ENCODE measurements around the gene TRAF1.

The TRAF1 gene

GRCh38 chr9:120929229-120929791 is 2.7 kb upstream of the TRAF1 start:
- peaks cover 3 to 8% of the 10 kb centered on the region in 2 experiments for H3K4me1 ChIP-seq (ENCODE audit: control insufficient read depth in 1 of 2, insufficient read depth in 2 of 2, low read length in 2 of 2)
- H3K4me2 ChIP-seq (ENCODE audit: low read length): peak overlapping the region; percentile 97
- H2BK120ac ChIP-seq (ENCODE audit: insufficient read depth, low read length, poor library complexity): peak overlapping the region; percentile 44
- no peak overlapping the region for H3K23ac ChIP-seq (ENCODE audit: low read length)
- peak overlapping the region; percentile 3 for H3K4ac ChIP-seq (ENCODE audit: low read depth, low read length)
- H3K27ac ChIP-seq (ENCODE audit: low read depth, low read length): no peak overlapping the region
- peaks cover 5% of the 10 kb centered on the region for H3K27me3 ChIP-seq (ENCODE audit: insufficient read depth, low read length)
- no peak overlapping the region for H2BK5ac ChIP-seq (ENCODE audit: low read depth, low read length, poor library complexity)
- peak overlapping the region; percentile 75 for H3K4me3 ChIP-seq (ENCODE audit: low read depth, low read length)
- no peak for DNase-seq
- peak overlapping the region; percentile 91 for H2AFZ ChIP-seq (ENCODE audit: insufficient read depth, low read length, poor library complexity)
- peak overlapping the region; percentile 71 for H4K12ac ChIP-seq (ENCODE audit: low read depth, low read length)
- H3K9me3 ChIP-seq (ENCODE audit: insufficient read depth, low read depth, low read length): no peaks in the 10 kb centered on the region
- H2BK12ac ChIP-seq (ENCODE audit: low read length): no peak overlapping the region
- H3K36me3 ChIP-seq (ENCODE audit: control insufficient read depth in 1 of 2, insufficient read depth in 2 of 2, low read length in 2 of 2): no peaks in the 10 kb centered on the region
- H3K9ac ChIP-seq (ENCODE audit: low read length): peak overlapping the region; percentile 75
- no peak overlapping the region for H2AK5ac ChIP-seq (ENCODE audit: low read length)
- H3K14ac ChIP-seq (ENCODE audit: low read length): peak overlapping the region; percentile 59
- peaks cover 7% of the 10 kb centered on the region for H3K79me1 ChIP-seq (ENCODE audit: low read length)
- H3K18ac ChIP-seq (ENCODE audit: low read length): peak overlapping the region; percentile 35
- WGBS (ENCODE audit: extremely low coverage, insufficient coverage, insufficient read length): no CpG with 5 or more reads among the region's 26 CpGs
- peak overlapping the region; percentile 86 for H4K91ac ChIP-seq (ENCODE audit: low read depth, low read length)
- H3K79me2 ChIP-seq (ENCODE audit: control insufficient read depth, insufficient read depth, low read length, poor library complexity): no peaks in the 10 kb centered on the region
- H4K8ac ChIP-seq (ENCODE audit: low read depth, low read length): peak overlapping the region; percentile 95

GRCh38 chr9:120928483-120929228 is 2.1 kb upstream of the TRAF1 start:
- WGBS (ENCODE audit: extremely low coverage, insufficient coverage, insufficient read length): no CpG with 5 or more reads among the region's 73 CpGs
- Histone ChIP-seq H3K4me3 (ENCODE audit: low read depth, low read length) (peak overlapping the region; percentile 75), H3K9ac (ENCODE audit: low read length) (peak overlapping the region; percentile 75), H3K36me3 (ENCODE audit: control insufficient read depth in 1 of 2, insufficient read depth in 2 of 2, low read length in 2 of 2) (no peaks in the 10 kb centered on the region), H2BK12ac (ENCODE audit: low read length) (no peak overlapping the region), H2BK5ac (ENCODE audit: low read depth, low read length, poor library complexity) (peak overlapping the region; percentile 23), H3K23ac (ENCODE audit: low read length) (no peak overlapping the region), H3K27me3 (ENCODE audit: insufficient read depth, low read length) (peaks cover 5% of the 10 kb centered on the region), H2BK120ac (ENCODE audit: insufficient read depth, low read length, poor library complexity) (peak overlapping the region; percentile 44), H3K14ac (ENCODE audit: low read length) (peak overlapping the region; percentile 59), H3K79me1 (ENCODE audit: low read length) (peaks cover 7% of the 10 kb centered on the region), H3K4me1 (ENCODE audit: control insufficient read depth in 1 of 2, insufficient read depth in 2 of 2, low read length in 2 of 2) (peaks cover 3 to 8% of the 10 kb centered on the region in 2 experiments), H3K4me2 (ENCODE audit: low read length) (peak overlapping the region; percentile 97), H4K12ac (ENCODE audit: low read depth, low read length) (peak overlapping the region; percentile 75), H2AFZ (ENCODE audit: insufficient read depth, low read length, poor library complexity) (peak overlapping the region; percentile 91), H4K8ac (ENCODE audit: low read depth, low read length) (peak overlapping the region; percentile 95), H3K27ac (ENCODE audit: low read depth, low read length) (no peak overlapping the region), H3K18ac (ENCODE audit: low read length) (peak overlapping the region; percentile 58), H2AK5ac (ENCODE audit: low read length) (no peak overlapping the region), H3K4ac (ENCODE audit: low read depth, low read length) (peak overlapping the region; percentile 23), H4K91ac (ENCODE audit: low read depth, low read length) (peak overlapping the region; percentile 86), H3K79me2 (ENCODE audit: control insufficient read depth, insufficient read depth, low read length, poor library complexity) (no peaks in the 10 kb centered on the region), H3K9me3 (ENCODE audit: insufficient read depth, low read depth, low read length) (no peaks in the 10 kb centered on the region)
- DNase-seq: peak; percentile 42 to 60

GRCh38 chr9:120928015-120928482 is 1.5 kb upstream of the TRAF1 start:
- Histone ChIP-seq H2BK12ac (ENCODE audit: low read length) (no peak overlapping the region), H3K27me3 (ENCODE audit: insufficient read depth, low read length) (peaks cover 5% of the 10 kb centered on the region), H4K8ac (ENCODE audit: low read depth, low read length) (peak overlapping the region; percentile 95), H4K12ac (ENCODE audit: low read depth, low read length) (peak overlapping the region; percentile 75), H3K9ac (ENCODE audit: low read length) (peak overlapping the region; percentile 75), H4K91ac (ENCODE audit: low read depth, low read length) (no peak overlapping the region), H2AK5ac (ENCODE audit: low read length) (no peak overlapping the region), H2BK120ac (ENCODE audit: insufficient read depth, low read length, poor library complexity) (no peak overlapping the region), H3K4me1 (ENCODE audit: control insufficient read depth in 1 of 2, insufficient read depth in 2 of 2, low read length in 2 of 2) (peaks cover 3 to 8% of the 10 kb centered on the region in 2 experiments), H3K4me2 (ENCODE audit: low read length) (peak overlapping the region; percentile 97), H3K79me2 (ENCODE audit: control insufficient read depth, insufficient read depth, low read length, poor library complexity) (no peaks in the 10 kb centered on the region), H3K79me1 (ENCODE audit: low read length) (peaks cover 7% of the 10 kb centered on the region), H3K4ac (ENCODE audit: low read depth, low read length) (no peak overlapping the region), H3K36me3 (ENCODE audit: control insufficient read depth in 1 of 2, insufficient read depth in 2 of 2, low read length in 2 of 2) (no peaks in the 10 kb centered on the region), H3K23ac (ENCODE audit: low read length) (no peak overlapping the region), H3K14ac (ENCODE audit: low read length) (no peak overlapping the region), H3K9me3 (ENCODE audit: insufficient read depth, low read depth, low read length) (no peaks in the 10 kb centered on the region), H3K4me3 (ENCODE audit: low read depth, low read length) (no peak overlapping the region), H2AFZ (ENCODE audit: insufficient read depth, low read length, poor library complexity) (no peak overlapping the region), H2BK5ac (ENCODE audit: low read depth, low read length, poor library complexity) (no peak overlapping the region), H3K18ac (ENCODE audit: low read length) (peak overlapping the region; percentile 58), H3K27ac (ENCODE audit: low read depth, low read length) (no peak overlapping the region)
- 100% methylated on average over 5 of the region's 14 CpGs for WGBS (ENCODE audit: extremely low coverage, insufficient coverage, insufficient read length)
- no peak for DNase-seq

- Histone ChIP-seq H3K4me2 (ENCODE audit: low read length) (no peak overlapping the region), H4K12ac (ENCODE audit: low read depth, low read length) (no peak overlapping the region), H4K8ac (ENCODE audit: low read depth, low read length) (no peak overlapping the region), H2BK120ac (ENCODE audit: insufficient read depth, low read length, poor library complexity) (no peak overlapping the region), H3K27me3 (ENCODE audit: insufficient read depth, low read length) (peaks cover 5% of the 10 kb centered on the region), H3K18ac (ENCODE audit: low read length) (no peak overlapping the region), H3K27ac (ENCODE audit: low read depth, low read length) (no peak overlapping the region), H2BK12ac (ENCODE audit: low read length) (no peak overlapping the region), H3K4me1 (ENCODE audit: control insufficient read depth in 1 of 2, insufficient read depth in 2 of 2, low read length in 2 of 2) (peaks cover 3 to 8% of the 10 kb centered on the region in 2 experiments), H3K79me1 (ENCODE audit: low read length) (peaks cover 7% of the 10 kb centered on the region), H3K23ac (ENCODE audit: low read length) (no peak overlapping the region), H3K36me3 (ENCODE audit: control insufficient read depth in 1 of 2, insufficient read depth in 2 of 2, low read length in 2 of 2) (no peaks in the 10 kb centered on the region), H3K9me3 (ENCODE audit: insufficient read depth, low read depth, low read length) (no peaks in the 10 kb centered on the region), H4K91ac (ENCODE audit: low read depth, low read length) (no peak overlapping the region), H3K4me3 (ENCODE audit: low read depth, low read length) (no peak overlapping the region), H3K14ac (ENCODE audit: low read length) (no peak overlapping the region), H2AFZ (ENCODE audit: insufficient read depth, low read length, poor library complexity) (no peak overlapping the region), H3K9ac (ENCODE audit: low read length) (no peak overlapping the region), H2AK5ac (ENCODE audit: low read length) (no peak overlapping the region), H2BK5ac (ENCODE audit: low read depth, low read length, poor library complexity) (no peak overlapping the region), H3K4ac (ENCODE audit: low read depth, low read length) (no peak overlapping the region), H3K79me2 (ENCODE audit: control insufficient read depth, insufficient read depth, low read length, poor library complexity) (no peaks in the 10 kb centered on the region)
- no peak for DNase-seq
- WGBS (ENCODE audit: extremely low coverage, insufficient coverage, insufficient read length): no CpG with 5 or more reads among the region's 8 CpGs
Measured at GRCh38 chr9:120927269-120928014, 846 bp upstream of the TRAF1 start.
